Left ventricle myocardium inferior (tissue), 1 donor: ENCODE data around the gene FAM199X. TPM values are rescaled to one million over a fixed set of nuclear protein-coding genes. Genes with fewer than 3 reads are reported as not detected.

Source experiments
- DNase-seq: peaks from one replicate; pipeline ENCODE4 v3.0.0-alpha.2; 2020
- H3K27ac ChIP-seq: fragments of 200-600 bp; replicated peaks from 2 replicates; pipeline ENCODE4 v1.8.0; 2021
- H3K27me3 ChIP-seq: fragments of 200-600 bp; 2 replicates; pipeline ENCODE4 v1.8.0; 2021; ENCODE audit warnings: low read depth
- H3K36me3 ChIP-seq: fragments of 200-600 bp; 2 replicates; pipeline ENCODE4 v1.8.0; 2021
- H3K4me1 ChIP-seq: fragments of 200-600 bp; 2 replicates; pipeline ENCODE4 v1.8.0; 2021
- H3K4me3 ChIP-seq: fragments of 200-600 bp; 2 replicates; pipeline ENCODE4 v1.8.0; 2021; ENCODE audit warnings: mild to moderate bottlenecking, moderate library complexity
- H3K9me3 ChIP-seq: fragments of 200-600 bp; replicated peaks from 2 replicates; pipeline ENCODE4 v1.8.0; 2021
- CTCF ChIP-seq: fragments of 200-600 bp; IDR thresholded peaks from 2 replicates; pipeline ENCODE4 v1.8.0; 2021; ENCODE audit warnings: antibody characterized with exemption, mild to moderate bottlenecking, borderline replicate concordance
- intact Hi-C: fragments of 100-400 bp; cut with micrococcal nuclease; formaldehyde crosslinking; loops from one replicate; pipeline ENCODE4 v1.11.0; 2022
- total RNA-seq: library from RNA; stranded (reverse); fragmentation: NEBNext Ultra II Directional; extraction: Animal tissue kit (Norgen Biotek cat#: 25700); gene quantifications from one replicate; pipeline ENCODE4 v1.2.1, GENCODE V29; 2021
- donor health status: DM: no; HTN: yes; CAD: no; lungs with severe emphysema.

Gene FAM199X
- total RNA-seq, 1 donor from 2014 or later, result 11.2 TPM

DNA sequence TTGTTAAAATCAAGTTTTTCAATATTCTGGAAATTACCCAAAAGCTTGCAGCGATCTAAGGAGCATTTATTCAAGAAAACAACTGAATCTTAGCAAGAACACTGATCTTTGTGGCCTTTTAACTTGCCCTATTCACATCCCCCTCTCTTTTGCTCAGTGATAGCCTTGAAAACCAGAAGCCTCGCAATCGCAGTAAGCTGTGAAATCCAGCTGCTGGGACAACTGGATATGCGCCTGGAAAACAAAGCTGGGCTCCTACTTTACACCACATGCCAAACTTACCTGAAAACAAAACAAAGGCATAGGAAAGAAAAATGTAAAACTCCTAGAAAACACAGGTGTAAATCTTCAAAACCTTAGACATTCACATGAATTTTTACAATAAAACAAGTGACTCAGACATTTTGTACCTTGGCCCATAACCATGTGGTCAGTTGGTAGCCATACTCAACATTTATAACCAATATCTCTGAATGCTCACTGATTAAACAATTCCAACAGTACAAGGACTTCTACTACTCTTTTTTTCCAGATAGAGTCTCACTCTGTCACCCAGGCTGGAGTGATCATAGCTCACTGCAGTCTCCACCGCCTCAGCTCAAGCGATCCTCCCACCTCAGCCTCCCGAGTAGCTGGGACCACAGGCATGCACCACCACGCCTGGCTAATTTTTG, 25.0 kb upstream of the FAM199X start:
- Histone ChIP-seq H3K4me1 (peaks cover under 1% of the 10 kb centered on the region), H3K27ac (no peak overlapping the region), H3K36me3 (no peaks in the 10 kb centered on the region), H3K4me3 (no peak overlapping the region), H3K9me3 (no peaks in the 10 kb centered on the region), H3K27me3 (no peaks in the 10 kb centered on the region)
- intact Hi-C loops, result no loop called here
- DNase-seq, result no peak
- TF ChIP-seq CTCF, result no peak

DNA sequence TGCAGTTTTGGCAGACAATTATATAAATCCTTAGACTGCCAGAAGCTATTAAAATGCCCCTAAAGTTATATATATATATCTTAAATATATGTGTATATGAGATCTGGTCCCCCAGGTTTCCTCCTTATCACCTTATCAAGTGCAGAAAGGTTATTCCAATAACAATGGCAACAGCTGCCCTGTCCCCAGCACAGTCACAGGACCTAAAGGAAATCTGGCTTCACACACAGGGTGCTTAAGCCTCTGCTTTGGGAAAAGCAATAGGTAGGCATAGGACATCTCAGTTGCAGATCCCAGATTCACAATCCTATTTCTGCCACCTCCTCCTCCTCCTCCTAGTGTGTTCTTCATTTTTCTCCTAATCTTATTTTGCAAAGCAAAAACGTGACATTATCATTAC, 15.2 kb upstream of the FAM199X start:
- Histone ChIP-seq H3K4me3 (no peak overlapping the region), H3K27me3 (no peaks in the 10 kb centered on the region), H3K36me3 (no peaks in the 10 kb centered on the region), H3K9me3 (no peaks in the 10 kb centered on the region), H3K4me1 (peaks cover 18% of the 10 kb centered on the region), H3K27ac (no peak overlapping the region)
- intact Hi-C loops, result no loop called here
- no peak for DNase-seq
- TF ChIP-seq CTCF, result no peak

- H3K9me3 ChIP-seq, result no peaks in the 10 kb centered on the region
- H3K27ac ChIP-seq, result peak within 1 kb of the TSS; percentile 94
- H3K4me3 ChIP-seq, result peak within 1 kb of the TSS; percentile 74
- intact Hi-C loops, result no loop called here
- no peaks in the 10 kb centered on the region for H3K27me3 ChIP-seq
- peak; percentile 75 for DNase-seq
- no peak for TF ChIP-seq CTCF
- H3K4me1 ChIP-seq, result peaks cover 22% of the 10 kb centered on the region
- no peaks in the 10 kb centered on the region for H3K36me3 ChIP-seq
Observed at GRCh38 chrX:104156630-104157529, 9.4 kb upstream of the FAM199X start, which contains the start of gene SLC25A53. SLC25A53 (minus strand) TSS chrX:104157009; CDS start chrX:104105257, 51,752 bp downstream.

DNA sequence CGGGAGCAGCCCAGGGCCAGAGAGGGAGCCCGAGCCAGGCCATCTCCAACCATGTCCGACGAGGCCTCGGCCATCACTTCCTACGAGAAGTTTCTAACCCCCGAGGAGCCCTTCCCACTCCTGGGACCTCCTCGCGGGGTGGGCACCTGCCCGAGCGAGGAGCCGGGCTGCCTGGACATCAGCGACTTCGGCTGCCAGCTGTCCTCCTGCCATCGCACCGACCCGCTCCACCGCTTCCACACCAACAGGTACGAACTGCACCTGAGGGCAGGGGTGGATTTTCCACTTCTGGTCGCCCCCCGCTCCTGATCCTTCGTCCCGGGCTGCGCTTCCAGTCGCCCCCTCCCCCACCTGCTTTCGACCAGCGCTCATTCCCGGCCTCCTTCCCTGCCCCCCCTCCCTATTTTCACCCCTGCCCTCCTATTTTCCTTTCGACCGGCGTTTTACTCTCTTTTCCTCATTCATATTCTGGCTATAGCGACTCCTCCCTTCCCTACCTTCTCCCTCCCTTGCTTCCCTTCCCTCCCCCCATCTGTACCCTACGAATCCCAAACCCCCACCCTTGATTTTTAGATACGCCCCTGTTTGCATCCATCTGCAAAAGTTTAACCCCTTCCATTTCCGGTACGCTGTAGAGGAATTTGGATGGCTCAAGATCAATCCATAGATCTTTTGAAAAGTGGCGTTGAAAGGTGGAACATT, 633 bp downstream of the FAM199X start:
- peak; percentile 19 for DNase-seq
- H3K9me3 ChIP-seq, result no peaks in the 10 kb centered on the region
- intact Hi-C loops, result no loop called here
- peak overlapping the region; percentile 88 for H3K27ac ChIP-seq
- no peaks in the 10 kb centered on the region for H3K27me3 ChIP-seq
- H3K36me3 ChIP-seq, result no peaks in the 10 kb centered on the region
- peak overlapping the region; percentile 83 for H3K4me3 ChIP-seq
- no peak for TF ChIP-seq CTCF
- H3K4me1 ChIP-seq, result peaks cover 16% of the 10 kb centered on the region

DNA sequence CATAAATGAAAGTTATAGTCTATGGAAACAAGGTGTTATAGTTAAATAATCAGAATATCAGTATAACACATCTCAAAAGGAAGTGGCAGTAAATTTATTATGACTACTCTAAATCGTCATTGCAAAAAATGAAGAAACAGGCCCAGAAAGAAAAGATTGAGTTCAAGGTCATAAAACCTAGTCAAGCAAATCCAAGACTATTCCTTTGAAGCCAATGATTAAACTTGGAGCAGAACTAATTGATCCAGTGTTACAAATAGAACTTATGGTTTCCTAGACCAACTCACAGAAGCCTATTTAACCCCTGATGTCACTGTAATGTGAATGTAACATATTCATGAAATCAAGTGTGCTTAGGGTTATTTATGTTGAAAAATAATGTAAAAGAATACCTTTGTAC, 1.9 kb downstream of the FAM199X start:
- peaks cover 16% of the 10 kb centered on the region for H3K4me1 ChIP-seq
- intact Hi-C loops, result no loop called here
- no peak for TF ChIP-seq CTCF
- H3K4me3 ChIP-seq, result peak overlapping the region; percentile 83
- H3K27ac ChIP-seq, result no peak overlapping the region
- H3K27me3 ChIP-seq, result no peaks in the 10 kb centered on the region
- H3K9me3 ChIP-seq, result no peaks in the 10 kb centered on the region
- H3K36me3 ChIP-seq, result no peaks in the 10 kb centered on the region
- no peak for DNase-seq
